HFFc6 (cell line): ENCODE results near the gene STAP1. TPM values are rescaled to one million over a fixed set of nuclear protein-coding genes. Genes with fewer than 3 reads are reported as not detected.
A peak's percentile ranks its signal among the peaks of the same experiment; 100 is the strongest.
"Not testable (repeated sequence)": the region's sequence is repeated elsewhere in the genome, so short reads cannot be mapped to it uniquely, and the experiment has no call there.

ENCODE experiments used
- DNase-seq: peaks from one replicate; pipeline ENCODE4 v3.0.0-alpha.2; 2018
- H3K27ac Mint-ChIP-seq: 2 replicates; pipeline ENCODE4 v1.8.0; 2020; ENCODE audit warnings: mild to moderate bottlenecking, mixed read lengths
- H3K27me3 Mint-ChIP-seq: 2 replicates; pipeline ENCODE4 v1.8.0; 2021; ENCODE audit warnings: mild to moderate bottlenecking, moderate library complexity, mixed read lengths; ENCODE audit not compliant: insufficient read depth
- H3K36me3 Mint-ChIP-seq: 2 replicates; pipeline ENCODE4 v1.8.0; 2021; ENCODE audit warnings: low read depth, mixed read lengths
- H3K4me1 Mint-ChIP-seq: 2 replicates; pipeline ENCODE4 v1.8.0; 2020; ENCODE audit warnings: low read depth, mixed read lengths
- H3K4me3 Mint-ChIP-seq: 2 replicates; pipeline ENCODE4 v1.8.0; 2020; ENCODE audit warnings: mild to moderate bottlenecking, moderate library complexity, mixed read lengths
- H3K9me3 Mint-ChIP-seq: 2 replicates; pipeline ENCODE4 v1.8.0; 2020; ENCODE audit warnings: mild to moderate bottlenecking, mixed read lengths
- total RNA-seq, 6 experiments: library from RNA; stranded (reverse); fragmentation: NEBNext Ultra II Directional; extraction: Animal tissue kit (Norgen Biotek cat#: 25700); gene quantifications; 2 replicates in 1 of 6; 3 replicates in 5 of 6; pipeline ENCODE4 v1.2.3, GENCODE V29; 2021
- TF ChIP-seq, protein P1 (sequence below): fragments of 200-600 bp; sonication (generic); IDR thresholded peaks from 2 replicates; pipeline ENCODE4 v1.5.0; 2021; ENCODE audit warnings: antibody characterized with exemption, mild to moderate bottlenecking

STAP1 gene
- total RNA-seq, 6 experiments from 2014 or later: not detected

DNA sequence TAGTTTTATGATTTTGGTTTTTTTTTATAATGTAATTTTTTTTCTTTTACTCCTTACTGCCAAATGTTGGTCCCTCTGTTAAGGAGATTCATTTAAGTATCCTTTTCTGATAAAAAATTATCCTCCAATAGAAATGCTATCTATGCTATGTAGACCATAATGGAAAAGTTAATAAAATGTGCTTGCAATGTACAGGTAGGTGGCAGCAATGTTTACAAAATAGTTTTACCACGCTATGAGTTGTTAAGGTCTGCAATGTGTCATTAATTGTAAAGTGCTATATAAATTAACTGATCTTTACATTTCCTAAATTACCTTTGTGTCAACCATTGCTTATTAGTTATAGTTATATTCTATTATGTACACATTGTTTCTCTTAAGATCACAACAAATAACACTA, 9.4 kb upstream of the STAP1 start:
- Mint-ChIP-seq H3K4me3 (no peak overlapping the region), H3K4me1 (peaks cover 5% of the 10 kb centered on the region), H3K27ac (no peak overlapping the region), H3K9me3 (no peaks in the 10 kb centered on the region), H3K27me3 (peaks cover 2% of the 10 kb centered on the region), H3K36me3 (peaks cover 7% of the 10 kb centered on the region)
- DNase-seq: no peak
- TF ChIP-seq, protein P1, sequence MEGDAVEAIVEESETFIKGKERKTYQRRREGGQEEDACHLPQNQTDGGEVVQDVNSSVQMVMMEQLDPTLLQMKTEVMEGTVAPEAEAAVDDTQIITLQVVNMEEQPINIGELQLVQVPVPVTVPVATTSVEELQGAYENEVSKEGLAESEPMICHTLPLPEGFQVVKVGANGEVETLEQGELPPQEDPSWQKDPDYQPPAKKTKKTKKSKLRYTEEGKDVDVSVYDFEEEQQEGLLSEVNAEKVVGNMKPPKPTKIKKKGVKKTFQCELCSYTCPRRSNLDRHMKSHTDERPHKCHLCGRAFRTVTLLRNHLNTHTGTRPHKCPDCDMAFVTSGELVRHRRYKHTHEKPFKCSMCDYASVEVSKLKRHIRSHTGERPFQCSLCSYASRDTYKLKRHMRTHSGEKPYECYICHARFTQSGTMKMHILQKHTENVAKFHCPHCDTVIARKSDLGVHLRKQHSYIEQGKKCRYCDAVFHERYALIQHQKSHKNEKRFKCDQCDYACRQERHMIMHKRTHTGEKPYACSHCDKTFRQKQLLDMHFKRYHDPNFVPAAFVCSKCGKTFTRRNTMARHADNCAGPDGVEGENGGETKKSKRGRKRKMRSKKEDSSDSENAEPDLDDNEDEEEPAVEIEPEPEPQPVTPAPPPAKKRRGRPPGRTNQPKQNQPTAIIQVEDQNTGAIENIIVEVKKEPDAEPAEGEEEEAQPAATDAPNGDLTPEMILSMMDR: peak; percentile 58

DNA sequence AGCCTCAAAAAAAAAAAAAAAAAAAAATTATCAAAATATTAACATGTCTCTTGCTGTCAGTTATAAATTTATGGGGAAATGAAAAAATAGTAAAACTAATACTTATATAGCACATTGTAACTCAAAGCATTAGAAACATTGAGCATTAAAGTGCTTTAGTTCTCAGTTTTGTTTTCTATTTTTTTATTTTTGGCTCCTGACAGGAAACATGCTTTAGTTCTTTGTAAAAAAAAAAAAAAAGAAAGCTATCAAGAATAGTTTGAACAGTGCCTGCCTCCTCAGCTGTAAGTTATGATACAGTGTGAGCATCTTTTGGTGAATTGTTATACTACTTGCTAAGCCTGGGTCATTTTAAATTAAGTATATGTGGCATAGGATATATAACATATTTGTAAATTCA, 8.1 kb upstream of the STAP1 start:
- Mint-ChIP-seq H3K27ac (no peak overlapping the region), H3K9me3 (no peaks in the 10 kb centered on the region), H3K27me3 (peaks cover 5% of the 10 kb centered on the region), H3K4me3 (no peak overlapping the region), H3K4me1 (no peaks in the 10 kb centered on the region), H3K36me3 (no peaks in the 10 kb centered on the region)
- TF ChIP-seq, protein P1: no peak
- DNase-seq: no peak

DNA sequence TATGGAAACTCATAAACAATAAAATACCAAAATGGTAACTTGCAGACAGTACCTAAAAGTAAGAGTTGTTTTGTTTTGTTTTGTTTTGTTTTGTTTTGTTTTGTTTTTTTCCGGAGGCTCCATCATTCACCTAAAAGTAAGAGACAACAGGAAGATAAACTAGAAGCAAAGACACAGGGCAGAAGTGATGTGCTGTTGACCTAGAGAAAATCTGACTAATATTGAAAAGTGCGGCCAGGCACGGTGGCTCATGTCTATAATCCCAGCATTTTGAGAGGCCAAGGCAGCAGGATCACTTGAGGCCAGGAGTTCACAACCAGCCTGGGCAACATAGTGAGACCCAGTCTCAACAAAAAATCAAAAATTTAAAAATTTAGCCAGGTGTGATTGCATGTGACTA, 7.7 kb upstream of the STAP1 start:
- Mint-ChIP-seq H3K9me3 (no peaks in the 10 kb centered on the region), H3K4me1 (no peaks in the 10 kb centered on the region), H3K27me3 (peaks cover 4% of the 10 kb centered on the region), H3K27ac (no peak overlapping the region), H3K36me3 (no peaks in the 10 kb centered on the region), H3K4me3 (no peak overlapping the region)
- no peak for DNase-seq
- TF ChIP-seq, protein P1: no peak

DNA sequence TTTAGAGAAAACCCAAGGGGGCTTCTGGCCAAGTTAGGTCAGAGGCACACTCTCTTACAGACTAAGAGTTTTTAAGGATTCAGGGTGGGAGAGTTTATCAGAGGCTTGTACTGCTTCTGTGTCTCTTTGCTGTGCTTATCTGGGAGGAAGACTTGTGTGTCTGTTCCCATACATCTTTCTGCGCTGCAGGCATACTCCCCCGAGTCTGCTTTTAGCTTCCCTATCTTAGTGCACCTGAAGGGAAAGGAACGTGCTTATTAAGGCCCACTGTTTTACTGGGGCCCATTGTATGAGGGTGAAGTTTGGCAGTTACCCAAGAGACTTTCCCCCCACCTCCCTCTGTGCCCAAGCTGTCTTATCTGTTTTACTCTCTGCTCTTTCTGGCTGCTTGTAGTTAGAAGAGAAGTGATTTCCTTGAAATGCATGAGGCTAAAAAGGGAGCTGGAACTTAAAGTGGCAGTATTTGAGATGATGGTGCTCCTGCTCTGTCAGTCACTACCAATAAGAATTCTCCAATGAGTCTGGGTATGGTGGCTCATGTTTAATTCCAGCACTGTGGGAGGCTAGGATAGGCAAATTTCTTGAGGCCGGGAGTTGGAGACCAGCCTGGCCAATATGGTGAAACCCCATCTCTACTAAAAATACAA, 6.3 kb upstream of the STAP1 start:
- H3K9me3 Mint-ChIP-seq, DNase-seq, H3K27me3 Mint-ChIP-seq, H3K27ac Mint-ChIP-seq, H3K4me1 Mint-ChIP-seq, H3K36me3 Mint-ChIP-seq, H3K4me3 Mint-ChIP-seq: not testable (repeated sequence)

DNA sequence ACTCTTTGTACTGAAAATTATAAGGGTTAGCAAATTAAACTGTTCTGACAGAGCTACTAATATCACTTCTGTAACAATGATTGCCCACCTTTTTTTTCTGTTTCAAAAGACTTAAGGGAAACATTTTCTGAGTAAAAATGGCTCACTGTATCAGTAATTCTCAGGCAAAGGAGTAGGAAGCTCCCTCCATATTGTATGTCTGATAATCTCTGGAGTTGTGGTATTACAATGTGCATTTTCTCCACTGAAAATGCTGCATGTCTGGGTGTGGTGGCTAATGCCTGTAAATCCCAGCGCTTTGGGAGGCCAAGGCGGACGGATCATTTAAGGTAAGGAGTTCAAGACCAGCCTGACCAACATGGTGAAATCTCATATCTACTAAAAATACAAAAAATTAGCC, 4.4 kb upstream of the STAP1 start:
- no peaks in the 10 kb centered on the region for H3K9me3 Mint-ChIP-seq
- no peak for DNase-seq
- H3K4me3 Mint-ChIP-seq: no peak overlapping the region
- H3K27ac Mint-ChIP-seq: no peak overlapping the region
- no peaks in the 10 kb centered on the region for H3K36me3 Mint-ChIP-seq
- TF ChIP-seq, protein P1: no peak
- no peaks in the 10 kb centered on the region for H3K4me1 Mint-ChIP-seq
- H3K27me3 Mint-ChIP-seq: peaks cover 4% of the 10 kb centered on the region

DNA sequence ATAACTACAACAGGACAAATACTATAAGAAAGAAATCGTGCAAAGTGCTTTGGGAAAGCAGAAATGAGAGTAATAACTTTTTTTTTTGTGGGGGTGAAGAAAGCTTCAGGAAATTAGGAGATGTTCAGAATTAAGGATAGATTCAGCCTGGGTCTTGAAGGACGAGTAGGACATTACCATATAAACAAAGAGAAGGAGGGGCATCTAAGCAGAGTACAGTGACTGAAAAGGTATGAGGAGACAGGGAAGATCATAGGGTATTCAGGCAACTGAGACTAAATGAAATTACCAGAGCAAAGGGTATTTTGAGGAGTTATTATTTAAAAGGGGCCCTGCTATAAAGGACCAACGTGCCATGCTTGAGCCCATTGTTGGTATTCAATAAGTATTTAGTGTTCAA, 3.1 kb upstream of the STAP1 start:
- Mint-ChIP-seq H3K27me3 (peaks cover 4% of the 10 kb centered on the region), H3K27ac (no peak overlapping the region), H3K4me3 (no peak overlapping the region), H3K4me1 (no peaks in the 10 kb centered on the region), H3K9me3 (no peaks in the 10 kb centered on the region), H3K36me3 (no peaks in the 10 kb centered on the region)
- TF ChIP-seq, protein P1: no peak
- no peak for DNase-seq
